Activated CD4-positive, alpha-beta T cell treated with anti-CD3 and anti-CD28 coated beads for 36 hours (primary cell): ENCODE results near the gene GPR153. TPM values are rescaled to one million over a fixed set of nuclear protein-coding genes. Genes with fewer than 3 reads are reported as not detected.

Experiments
- ATAC-seq: fragments of 200-7000 bp; cut with Tn5 transposase; one replicate; pipeline ENCODE4 v1.10.0; 2021; ENCODE audit warnings: mild to moderate bottlenecking, moderate library complexity
- CTCF ChIA-PET: fragments of 350-600 bp; sonication (Branson Sonifier 250); formaldehyde crosslinking; loops from one replicate; lab custom pipeline; 2021; ENCODE audit warnings: antibody characterized with exemption; lab: Charles Lee
- POLR2A ChIA-PET: fragments of 350-600 bp; sonication (Branson Sonifier 250); formaldehyde crosslinking; loops from one replicate; lab custom pipeline; 2021; ENCODE audit warnings: antibody characterized with exemption, inconsistent platforms; lab: Charles Lee
- DNase-seq: peaks from one replicate; pipeline ENCODE4 v3.0.0-alpha.2; 2020
- H3K27ac Mint-ChIP-seq: one replicate; pipeline ENCODE4 v1.8.0; 2021; ENCODE audit warnings: mixed read lengths
- H3K27me3 Mint-ChIP-seq: one replicate; pipeline ENCODE4 v1.8.0; 2021; ENCODE audit warnings: mixed read lengths
- H3K36me3 Mint-ChIP-seq: one replicate; pipeline ENCODE4 v1.8.0; 2021; ENCODE audit warnings: low read depth, mixed read lengths
- H3K4me1 Mint-ChIP-seq: one replicate; pipeline ENCODE4 v1.8.0; 2021; ENCODE audit warnings: mixed read lengths
- H3K4me3 Mint-ChIP-seq: one replicate; pipeline ENCODE4 v1.8.0; 2021; ENCODE audit warnings: mild to moderate bottlenecking, moderate library complexity, mixed read lengths
- H3K9me3 Mint-ChIP-seq: one replicate; pipeline ENCODE4 v1.8.0; 2021; ENCODE audit warnings: low read depth, mixed read lengths
- intact Hi-C, 2 experiments: fragments of 100-400 bp; cut with DNase I in 1 of 2; cut with micrococcal nuclease in 1 of 2; formaldehyde crosslinking; loops; one replicate each; pipeline versions ENCODE4 v1.14.2 to v1.15.1; 2022 to 2024; cut with DNase I, micrococcal nuclease
- total RNA-seq, 2 experiments: library from RNA; stranded (reverse); gene quantifications; one replicate each; pipeline ENCODE4 v1.2.3, GENCODE V29; 2021

GPR153 gene
- total RNA-seq, 2 experiments from 2014 or later = 0.16 to 0.25 TPM

DNA sequence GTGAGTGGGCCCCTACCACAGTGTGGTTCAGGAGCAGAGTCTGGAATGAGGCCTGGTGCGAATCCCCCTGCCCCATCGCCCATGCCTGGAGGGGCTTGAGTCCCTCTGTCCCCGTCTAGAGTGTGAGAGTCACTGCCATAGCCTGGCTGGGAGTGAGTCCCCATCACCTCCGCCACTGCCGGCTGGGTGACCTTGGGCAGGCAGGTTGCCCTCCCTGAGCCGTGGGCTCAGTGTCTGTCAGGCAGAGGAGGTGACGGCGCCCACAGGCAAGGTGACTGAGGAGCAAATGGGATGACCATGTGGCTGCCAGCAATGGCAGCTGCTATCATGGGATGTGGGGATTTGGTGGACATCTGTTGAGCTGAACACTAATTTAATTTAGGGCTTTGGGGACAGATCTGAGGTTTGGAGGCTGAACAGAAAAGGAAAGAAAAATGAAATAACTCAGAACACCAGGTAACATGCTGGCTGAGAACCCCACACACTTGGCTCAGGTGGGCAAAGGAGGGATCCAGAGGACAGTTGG, 38.1 kb upstream of the GPR153 start:
- Mint-ChIP-seq H3K9me3 (no peaks in the 10 kb centered on the region), H3K36me3 (peaks cover 8% of the 10 kb centered on the region), H3K27ac (no peak overlapping the region), H3K27me3 (no peaks in the 10 kb centered on the region), H3K4me3 (no peak overlapping the region), H3K4me1 (no peaks in the 10 kb centered on the region)
- intact Hi-C loops = no loop called here
- ChIA-PET CTCF (interaction anchor here (0.6 kb wide), 1 partner anchor 19 kb away, joined by 3 read pairs; no protein-coding TSS in a partner anchor), POLR2A (no interaction called here)
- ATAC-seq = no peak
- no peak for DNase-seq

DNA sequence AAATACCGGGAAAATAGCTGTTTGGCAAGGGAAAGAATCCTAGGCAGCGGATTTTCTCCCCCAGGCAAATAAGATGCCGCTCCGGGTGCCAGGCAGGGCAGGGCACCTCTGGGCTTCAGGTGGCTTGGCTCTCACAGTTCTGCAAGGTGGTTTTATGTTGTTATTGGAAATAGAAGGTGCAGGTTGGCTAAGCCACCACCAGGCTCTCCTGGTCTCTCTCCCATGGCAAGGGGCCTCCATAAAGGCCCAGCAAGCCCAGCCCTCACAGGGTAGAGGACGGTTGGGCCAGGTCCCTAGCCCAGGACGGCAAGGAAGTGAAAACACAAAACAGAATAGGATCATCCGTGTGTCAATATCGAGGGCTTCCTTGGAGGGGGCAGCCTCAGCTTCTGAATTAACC, 37.6 kb upstream of the GPR153 start:
- intact Hi-C loops = no loop called here
- ChIA-PET POLR2A (no interaction called here), CTCF (interaction anchor here (0.6 to 1.3 kb wide), 2 partner anchors 19 to 84 kb away, joined by 3 to 4 read pairs; no protein-coding TSS in a partner anchor)
- Mint-ChIP-seq H3K27ac (no peak overlapping the region), H3K27me3 (no peaks in the 10 kb centered on the region), H3K36me3 (peaks cover 9% of the 10 kb centered on the region), H3K9me3 (no peaks in the 10 kb centered on the region), H3K4me1 (no peaks in the 10 kb centered on the region), H3K4me3 (no peak overlapping the region)
- no peak for DNase-seq
- no peak for ATAC-seq

DNA sequence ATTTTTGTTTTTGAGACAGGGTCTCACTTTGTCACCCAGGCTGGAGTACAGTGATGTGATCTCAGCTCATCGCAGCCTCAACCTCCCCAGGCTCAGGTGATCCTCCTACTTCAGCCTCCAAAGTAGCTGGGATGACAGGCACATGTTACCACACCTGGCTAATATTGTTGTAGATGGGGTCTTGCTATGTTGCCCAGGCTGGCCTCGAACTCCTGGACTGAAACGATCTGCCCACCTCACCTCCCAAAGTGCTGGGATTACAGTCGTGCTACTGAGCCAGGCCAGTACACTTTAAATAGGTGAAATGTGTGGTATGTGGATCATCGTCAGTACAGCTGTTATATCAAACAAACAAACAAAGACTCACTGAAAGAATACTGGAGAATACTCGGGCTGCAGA, 35.0 kb upstream of the GPR153 start:
- peaks cover 11% of the 10 kb centered on the region for H3K36me3 Mint-ChIP-seq
- H3K27me3 Mint-ChIP-seq = no peaks in the 10 kb centered on the region
- no peak for DNase-seq
- CTCF ChIA-PET = no interaction called here
- POLR2A ChIA-PET = interaction anchor here (0.6 kb wide), 1 partner anchor 14 kb away, joined by 3 read pairs; no protein-coding TSS in a partner anchor
- H3K27ac Mint-ChIP-seq = no peak overlapping the region
- no peaks in the 10 kb centered on the region for H3K4me1 Mint-ChIP-seq
- no peaks in the 10 kb centered on the region for H3K9me3 Mint-ChIP-seq
- no peak overlapping the region for H3K4me3 Mint-ChIP-seq
- intact Hi-C loops = no loop called here
- no peak for ATAC-seq

DNA sequence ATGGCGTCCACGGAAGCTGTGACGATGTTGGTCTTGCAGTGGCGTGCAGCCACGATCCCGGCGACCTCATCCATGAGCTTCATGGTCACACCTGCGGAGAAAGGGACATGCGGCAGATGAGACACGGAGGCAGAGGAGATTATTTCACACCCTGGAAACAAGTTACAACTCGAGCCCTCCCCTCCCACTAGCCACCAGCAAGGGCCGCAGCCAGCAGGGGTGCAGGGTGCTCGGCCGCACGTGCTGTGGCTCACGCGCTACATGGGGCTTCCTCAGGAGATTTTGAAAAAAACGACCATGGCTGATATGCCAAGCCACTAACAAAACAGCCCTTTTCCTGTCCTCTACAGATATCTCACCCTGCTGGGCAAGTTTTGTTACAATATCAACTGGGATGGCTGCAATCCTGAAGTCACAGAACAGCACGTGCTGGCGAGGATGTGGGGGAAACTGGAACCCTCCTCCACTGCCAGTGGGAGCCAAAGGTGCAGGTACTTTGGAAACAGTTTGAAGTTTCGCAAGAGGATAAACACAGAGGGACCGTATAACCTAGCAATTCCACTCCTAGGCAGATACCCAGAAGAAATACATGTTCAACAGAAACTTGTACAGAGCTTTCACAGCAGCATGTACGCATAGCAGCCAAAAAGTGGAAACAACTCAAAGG, 34.1 kb upstream of the GPR153 start:
- H3K4me1 Mint-ChIP-seq = no peaks in the 10 kb centered on the region
- ATAC-seq (no peak), DNase-seq (no peak)
- H3K4me3 Mint-ChIP-seq = no peak overlapping the region
- POLR2A ChIA-PET = no interaction called here
- H3K27me3 Mint-ChIP-seq = no peaks in the 10 kb centered on the region
- no peak overlapping the region for H3K27ac Mint-ChIP-seq
- no peaks in the 10 kb centered on the region for H3K9me3 Mint-ChIP-seq
- CTCF ChIA-PET = no interaction called here
- H3K36me3 Mint-ChIP-seq = peaks cover 11% of the 10 kb centered on the region
- intact Hi-C loops = no loop called here

DNA sequence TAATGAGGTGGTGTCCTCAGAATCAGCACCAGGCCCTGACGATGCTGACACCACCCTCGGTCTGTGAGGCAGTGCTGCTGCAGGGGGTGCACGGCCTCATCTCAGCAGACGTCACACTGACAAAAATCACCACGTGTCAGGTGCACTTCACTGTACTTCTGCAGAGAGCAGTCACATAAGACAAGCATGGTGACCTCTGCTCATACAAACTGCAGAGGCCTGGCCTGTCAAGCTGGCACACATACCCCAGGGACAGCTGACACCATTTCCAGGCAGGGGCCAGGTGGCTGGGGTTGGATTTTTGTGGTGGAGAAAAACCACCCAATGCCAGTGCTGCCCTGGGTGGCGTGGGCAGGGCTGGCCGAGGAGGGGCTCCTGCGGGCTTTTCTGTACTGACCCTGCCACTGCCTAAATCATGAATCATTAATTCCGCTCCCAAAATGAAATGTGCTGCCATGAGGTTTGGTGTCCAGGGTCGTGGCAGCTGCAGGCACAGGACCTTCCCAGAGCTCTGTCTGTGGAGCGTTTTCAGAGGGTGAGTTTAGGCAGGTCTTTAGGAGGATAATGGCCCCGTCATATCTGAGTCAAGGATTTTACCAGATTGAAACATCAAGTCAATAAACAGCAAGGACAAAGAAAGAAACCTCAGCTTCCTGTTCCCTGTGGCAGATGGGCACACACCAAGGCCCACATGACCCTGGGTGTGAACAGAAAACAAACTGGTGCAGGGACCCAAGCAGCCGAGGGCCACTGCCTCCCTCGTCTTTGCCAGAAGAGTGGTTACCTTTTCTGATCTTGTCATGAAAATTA, 33.4 kb upstream of the GPR153 start:
- H3K9me3 Mint-ChIP-seq = no peaks in the 10 kb centered on the region
- ATAC-seq (no peak), DNase-seq (no peak)
- no peak overlapping the region for H3K4me3 Mint-ChIP-seq
- H3K4me1 Mint-ChIP-seq = no peaks in the 10 kb centered on the region
- intact Hi-C loops = no loop called here
- no peaks in the 10 kb centered on the region for H3K27me3 Mint-ChIP-seq
- ChIA-PET POLR2A (no interaction called here), CTCF (no interaction called here)
- peaks cover 11% of the 10 kb centered on the region for H3K36me3 Mint-ChIP-seq
- no peak overlapping the region for H3K27ac Mint-ChIP-seq

DNA sequence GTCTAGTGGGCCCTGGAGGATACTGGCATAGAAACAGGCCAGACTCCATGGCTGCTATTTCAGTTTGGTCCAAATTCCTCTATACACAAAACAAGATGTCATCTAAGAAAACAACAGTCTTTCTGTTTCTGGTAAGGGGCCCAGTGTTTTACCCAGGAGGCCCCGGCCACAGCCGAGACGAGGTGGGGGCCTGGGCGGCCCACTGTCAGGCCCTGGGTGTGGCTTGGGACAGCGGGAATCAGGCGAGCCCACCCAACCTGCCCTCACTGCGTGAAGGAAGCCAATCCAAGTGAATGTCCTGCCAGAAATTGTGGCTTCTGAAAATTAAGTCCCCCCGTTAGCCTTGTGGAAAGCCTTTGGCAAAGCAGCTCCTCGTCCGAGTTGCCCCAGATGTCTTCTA, 31.2 kb upstream of the GPR153 start:
- no peaks in the 10 kb centered on the region for H3K27me3 Mint-ChIP-seq
- no peak for DNase-seq
- no peaks in the 10 kb centered on the region for H3K4me1 Mint-ChIP-seq
- intact Hi-C loops = no loop called here
- POLR2A ChIA-PET = interaction anchor here (0.8 kb wide), 1 partner anchor 1654 kb away, joined by 4 read pairs; no protein-coding TSS in a partner anchor
- ATAC-seq = no peak
- H3K27ac Mint-ChIP-seq = no peak overlapping the region
- no peak overlapping the region for H3K4me3 Mint-ChIP-seq
- CTCF ChIA-PET = no interaction called here
- peaks cover 15% of the 10 kb centered on the region for H3K36me3 Mint-ChIP-seq
- no peaks in the 10 kb centered on the region for H3K9me3 Mint-ChIP-seq

DNA sequence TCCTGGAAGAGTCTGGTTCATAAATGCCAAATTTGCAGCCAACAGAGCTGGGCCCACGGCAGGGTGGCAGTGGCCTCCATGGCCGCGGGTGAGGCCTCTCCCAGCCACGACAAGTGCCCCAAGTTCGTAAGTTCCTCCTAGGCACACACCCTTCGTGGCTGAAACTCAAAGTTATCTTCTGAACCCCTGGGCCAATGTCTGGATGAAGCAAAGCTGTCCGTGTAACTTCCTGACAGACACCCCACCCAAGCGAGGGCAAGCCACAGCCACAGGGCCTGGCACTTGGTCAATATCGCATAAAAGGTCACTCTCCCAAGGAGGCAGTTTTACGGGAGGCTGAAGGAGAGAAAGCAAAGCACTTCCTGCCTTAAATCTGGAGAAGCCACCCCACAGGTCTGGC, 27.8 kb upstream of the GPR153 start:
- H3K27me3 Mint-ChIP-seq = no peaks in the 10 kb centered on the region
- CTCF ChIA-PET = interaction anchor here (0.7 to 0.8 kb wide), 2 partner anchors 21 to 77 kb away, joined by 3 to 5 read pairs; no protein-coding TSS in a partner anchor
- intact Hi-C loops = no loop called here
- H3K4me3 Mint-ChIP-seq = no peak overlapping the region
- no peaks in the 10 kb centered on the region for H3K4me1 Mint-ChIP-seq
- H3K9me3 Mint-ChIP-seq = no peaks in the 10 kb centered on the region
- no peak for ATAC-seq
- H3K27ac Mint-ChIP-seq = no peak overlapping the region
- DNase-seq = no peak
- POLR2A ChIA-PET = no interaction called here
- peaks cover 6% of the 10 kb centered on the region for H3K36me3 Mint-ChIP-seq

DNA sequence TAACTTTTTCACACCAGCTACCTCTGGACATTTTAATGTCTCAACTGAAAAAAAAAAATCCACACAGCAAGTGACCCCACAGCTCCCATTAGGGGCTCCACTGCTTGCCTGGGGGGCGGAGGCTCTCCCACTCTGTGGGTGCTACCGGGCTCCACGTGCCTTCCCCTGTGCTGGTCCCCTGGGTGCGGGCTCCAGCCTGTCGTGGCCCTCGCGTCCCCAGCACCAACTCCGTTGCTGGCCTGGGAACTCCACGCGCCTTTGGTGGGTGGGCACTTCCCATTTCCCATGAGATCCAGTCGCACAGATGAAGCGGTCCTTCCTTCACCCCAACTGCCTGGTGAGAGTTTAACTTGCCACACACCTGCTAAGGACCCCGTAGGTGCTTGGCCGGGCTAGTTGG, 27.1 kb upstream of the GPR153 start:
- POLR2A ChIA-PET = no interaction called here
- Mint-ChIP-seq H3K36me3 (peaks cover 5% of the 10 kb centered on the region), H3K9me3 (no peaks in the 10 kb centered on the region), H3K27ac (no peak overlapping the region), H3K27me3 (no peaks in the 10 kb centered on the region), H3K4me3 (no peak overlapping the region), H3K4me1 (no peaks in the 10 kb centered on the region)
- DNase-seq (no peak), ATAC-seq (no peak)
- CTCF ChIA-PET = interaction anchor here (0.7 to 1.1 kb wide), 3 partner anchors 13 to 1193 kb away, joined by 3 to 6 read pairs (median 3); no protein-coding TSS in a partner anchor
- intact Hi-C loops = no loop called here

DNA sequence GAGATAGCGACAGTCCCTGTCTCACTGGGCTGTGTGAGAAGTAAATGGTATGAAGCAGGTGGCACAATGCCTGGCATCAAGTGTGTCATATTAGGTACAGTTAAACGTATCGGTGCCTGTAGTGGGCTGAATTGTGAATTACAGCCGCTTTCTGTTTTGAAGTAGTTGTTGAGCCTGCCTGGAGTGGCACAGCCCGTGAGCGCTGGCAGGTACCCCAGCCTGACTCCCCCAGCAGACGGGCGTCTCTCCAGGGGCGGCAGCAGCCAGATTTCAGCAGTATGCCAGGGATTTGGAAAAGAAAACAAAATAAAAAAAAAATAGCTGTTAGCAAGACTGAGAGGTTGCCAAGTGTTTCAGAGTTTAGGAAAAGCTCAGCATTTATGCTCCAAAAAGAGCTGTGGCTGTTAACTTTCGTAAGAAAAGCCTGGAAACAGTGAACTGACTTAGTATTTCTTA, 26.6 kb upstream of the GPR153 start:
- Mint-ChIP-seq H3K27ac (no peak overlapping the region), H3K4me3 (no peak overlapping the region), H3K9me3 (no peaks in the 10 kb centered on the region), H3K36me3 (peaks cover 4% of the 10 kb centered on the region), H3K4me1 (no peaks in the 10 kb centered on the region), H3K27me3 (no peaks in the 10 kb centered on the region)
- CTCF ChIA-PET = interaction anchor here (0.7 to 1.1 kb wide), 3 partner anchors 13 to 1194 kb away, joined by 3 to 6 read pairs (median 3); no protein-coding TSS in a partner anchor
- no peak for ATAC-seq
- intact Hi-C loops = no loop called here
- POLR2A ChIA-PET = no interaction called here
- DNase-seq = no peak

DNA sequence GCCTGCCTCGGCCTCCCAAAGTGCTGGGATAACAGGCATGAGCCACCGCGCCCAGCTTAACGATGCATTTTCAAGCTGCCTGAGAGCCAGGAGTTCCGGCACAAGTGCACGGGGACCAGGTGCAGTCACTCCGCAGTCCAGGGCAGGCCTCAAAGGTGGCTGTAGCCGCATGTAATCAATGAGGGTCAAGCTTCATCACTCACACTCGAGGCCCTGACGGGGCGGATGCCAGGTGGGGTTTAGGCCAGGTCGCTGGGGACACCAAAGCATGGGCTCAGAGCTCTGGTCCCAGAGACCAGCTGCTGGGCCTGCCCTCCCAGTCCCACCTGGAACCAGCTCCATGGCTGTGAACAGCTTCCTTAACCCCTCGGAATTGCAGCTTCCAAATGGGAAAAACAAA, 26.1 kb upstream of the GPR153 start:
- Mint-ChIP-seq H3K27ac (no peak overlapping the region), H3K4me1 (no peaks in the 10 kb centered on the region), H3K4me3 (no peak overlapping the region), H3K9me3 (no peaks in the 10 kb centered on the region), H3K36me3 (peaks cover 4% of the 10 kb centered on the region), H3K27me3 (no peaks in the 10 kb centered on the region)
- DNase-seq (no peak), ATAC-seq (no peak)
- CTCF ChIA-PET = interaction anchor here (1.1 kb wide), 1 partner anchor 12 kb away, joined by 3 read pairs; no protein-coding TSS in a partner anchor
- POLR2A ChIA-PET = no interaction called here
- intact Hi-C loops = no loop called here

DNA sequence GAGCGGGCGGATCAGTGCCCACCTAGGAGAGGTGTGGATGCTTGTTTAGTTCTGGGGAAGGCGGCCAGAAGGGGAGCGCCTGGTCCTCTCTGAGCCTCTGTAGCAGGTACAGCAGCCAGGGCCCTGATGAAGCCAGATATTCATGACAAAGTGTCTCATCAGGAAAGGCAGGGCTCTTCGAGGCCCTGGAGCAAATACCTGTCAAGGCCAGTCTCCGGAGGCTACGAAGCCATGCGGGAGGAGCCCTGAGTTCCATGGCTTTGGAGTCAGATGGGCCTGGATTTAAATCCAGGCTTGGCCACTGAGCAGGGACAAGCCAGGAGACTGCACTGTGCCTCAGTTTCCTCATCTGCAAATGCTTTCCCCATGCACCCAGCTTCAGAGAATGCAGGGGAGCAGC, 25.4 kb upstream of the GPR153 start:
- intact Hi-C loops = no loop called here
- no peaks in the 10 kb centered on the region for H3K9me3 Mint-ChIP-seq
- CTCF ChIA-PET = interaction anchor here (0.6 kb wide), 1 partner anchor 86 kb away, joined by 3 read pairs; no protein-coding TSS in a partner anchor
- ATAC-seq (no peak), DNase-seq (no peak)
- H3K27ac Mint-ChIP-seq = no peak overlapping the region
- H3K36me3 Mint-ChIP-seq = peaks cover 4% of the 10 kb centered on the region
- no peaks in the 10 kb centered on the region for H3K27me3 Mint-ChIP-seq
- POLR2A ChIA-PET = no interaction called here
- H3K4me1 Mint-ChIP-seq = no peaks in the 10 kb centered on the region
- no peak overlapping the region for H3K4me3 Mint-ChIP-seq
